ENCODE data around the gene AEN. TPM values are rescaled to one million over a fixed set of nuclear protein-coding genes. Genes with fewer than 3 reads are reported as not detected.
A peak's percentile ranks its signal among the peaks of the same experiment; 100 is the strongest.

Gene AEN
- total and polyA plus RNA-seq, 10 donors = 12.9 to 40.3 (median 23.5) TPM

- TF ChIP-seq CTCF (IDR thresholded peaks at IDR 0.05 in 8 of 11, conservative IDR thresholded peaks at IDR 0.05 in 3 of 11) (no peak), POLR2AphosphoS5 (IDR thresholded peaks at IDR 0.05) (no peak), POLR2A (IDR thresholded peaks at IDR 0.05) (no peak)
- Histone ChIP-seq H3K27ac (peak overlapping the region; percentile 93 to 99 (median 96)), H3K4me1 (peaks cover 37 to 97% (median 87%) of the 10 kb centered on the region in 6 donors), H3K27me3 (replicated peaks in 1 of 7) (no peaks in the 10 kb centered on the region), H3K4me3 (no peak overlapping the region), H3K36me3 (peaks cover 1 to 39% (median 20%) of the 10 kb centered on the region in 6 donors), H3K9me3 (no peaks in the 10 kb centered on the region)
- DNase-seq = no peak
- intact Hi-C loops (cut with DNase I; ENCODE audit: low total_unique reads) = no loop called here
- 76 to 93% (median 88%) methylated on average over 2 of the region's 2 CpGs for WGBS, 5 donors
These were observed 13.3 kb downstream of the AEN start for GRCh38 chr15:88634449-88634848.

GRCh38 chr15:88635318-88635717, 14.2 kb downstream of the AEN start:
- Histone ChIP-seq H3K27me3 (replicated peaks in 1 of 7) (no peaks in the 10 kb centered on the region), H3K9me3 (no peaks in the 10 kb centered on the region), H3K4me3 (peak overlapping the region in 4 of 8 donors; percentile 11 to 76 (median 14)), H3K4me1 (peaks cover 34 to 97% (median 87%) of the 10 kb centered on the region in 6 donors), H3K36me3 (peaks cover 0 to 31% (median 12%) of the 10 kb centered on the region in 6 donors), H3K27ac (peak overlapping the region; percentile 93 to 99 (median 96))
- intact Hi-C loops (cut with DNase I; ENCODE audit: low total_unique reads) = no loop called here
- 10 to 23% (median 21%) methylated on average over 6 of the region's 6 CpGs for WGBS, 5 donors
- TF ChIP-seq POLR2A (IDR thresholded peaks at IDR 0.05) (peak in 2 of 3 donors; percentile 44 to 54), POLR2AphosphoS5 (IDR thresholded peaks at IDR 0.05) (peak in 1 of 3 donors; percentile 97), CTCF (IDR thresholded peaks at IDR 0.05 in 8 of 11, conservative IDR thresholded peaks at IDR 0.05 in 3 of 11) (no peak)
- DNase-seq = peak; percentile 22

- peaks cover 0 to 30% (median 8%) of the 10 kb centered on the region in 6 donors for H3K36me3 ChIP-seq
- TF ChIP-seq POLR2AphosphoS5 (IDR thresholded peaks at IDR 0.05) (peak; percentile 75 to 87 (median 80)), CTCF (IDR thresholded peaks at IDR 0.05 in 8 of 11, conservative IDR thresholded peaks at IDR 0.05 in 3 of 11) (no peak), POLR2A (IDR thresholded peaks at IDR 0.05) (no peak)
- peak overlapping the region in 5 of 8 donors; percentile 11 to 76 (median 14) for H3K4me3 ChIP-seq
- H3K4me1 ChIP-seq = peaks cover 33 to 97% (median 87%) of the 10 kb centered on the region in 6 donors
- peak overlapping the region; percentile 93 to 99 (median 96) for H3K27ac ChIP-seq
- intact Hi-C loops (cut with DNase I; ENCODE audit: low total_unique reads) = no loop called here
- H3K27me3 ChIP-seq (replicated peaks in 1 of 7) = no peaks in the 10 kb centered on the region
- DNase-seq = peak; percentile 88
- H3K9me3 ChIP-seq = no peaks in the 10 kb centered on the region
- WGBS, 5 donors = 76 to 89% (median 85%) methylated on average over 11 of the region's 11 CpGs
These were observed 14.9 kb downstream of the AEN start for GRCh38 chr15:88636050-88636449.

GRCh38 chr15:88636654-88637053, 15.5 kb downstream of the AEN start:
- Histone ChIP-seq H3K27me3 (replicated peaks in 1 of 7) (no peaks in the 10 kb centered on the region), H3K4me1 (peaks cover 38 to 97% (median 90%) of the 10 kb centered on the region in 6 donors), H3K27ac (peak overlapping the region; percentile 93 to 99 (median 96)), H3K36me3 (peaks cover 0 to 30% (median 5%) of the 10 kb centered on the region in 6 donors), H3K4me3 (peak overlapping the region in 4 of 8 donors; percentile 11 to 76 (median 14)), H3K9me3 (no peaks in the 10 kb centered on the region)
- peak; percentile 69 for DNase-seq
- intact Hi-C loops (cut with DNase I; ENCODE audit: low total_unique reads) = no loop called here
- no peak for TF ChIP-seq CTCF (IDR thresholded peaks at IDR 0.05 in 8 of 11, conservative IDR thresholded peaks at IDR 0.05 in 3 of 11)
- peak in 1 of 3 donors; percentile 65 for TF ChIP-seq POLR2AphosphoS5 (IDR thresholded peaks at IDR 0.05)
- no peak for TF ChIP-seq POLR2A (IDR thresholded peaks at IDR 0.05)
- WGBS, 5 donors = 67 to 74% (median 68%) methylated on average over 5 of the region's 5 CpGs

All from spleen (tissue), 11 donors.